GM21367 (cell line): ENCODE results near the gene CAMKK1.
A peak's percentile ranks its signal among the peaks of the same experiment; 100 is the strongest.

Experiments
- ATAC-seq: cut with Tn5 transposase; IDR thresholded peaks from one replicate; pipeline ENCODE4 v1.9.1; 2021; ENCODE audit not compliant: unreplicated experiment

Gene CAMKK1

GRCh38 chr17:3918372-3919122 lies 25.7 kb upstream of the CAMKK1 start:
- ATAC-seq = no peak

- ATAC-seq = no peak
Measured at GRCh38 chr17:3917391-3917931, 24.6 kb upstream of the CAMKK1 start.

GRCh38 chr17:3916825-3917224 lies 24.0 kb upstream of the CAMKK1 start:
- ATAC-seq = no peak

GRCh38 chr17:3915995-3916696 lies 23.3 kb upstream of the CAMKK1 start, which contains the start of gene P2RX1:
TSS of gene P2RX1 (minus strand) at chr17:3916465. CDS start at chr17:3916225, 240 bp downstream.
- ATAC-seq = no peak

GRCh38 chr17:3915581-3915994 lies 22.7 kb upstream of the CAMKK1 start:
- no peak for ATAC-seq

GRCh38 chr17:3914312-3914670 lies 21.4 kb upstream of the CAMKK1 start:
- no peak for ATAC-seq

GRCh38 chr17:3913531-3914311 lies 20.9 kb upstream of the CAMKK1 start:
- ATAC-seq = no peak

- ATAC-seq = no peak
Measured at GRCh38 chr17:3912827-3913226, 20.0 kb upstream of the CAMKK1 start.

- peak; percentile 57 for ATAC-seq
Measured at GRCh38 chr17:3911271-3912053, 18.6 kb upstream of the CAMKK1 start.

GRCh38 chr17:3910420-3911270 lies 17.8 kb upstream of the CAMKK1 start:
- no peak for ATAC-seq

- no peak for ATAC-seq
Measured at GRCh38 chr17:3909257-3909656, 16.4 kb upstream of the CAMKK1 start.

GRCh38 chr17:3907483-3908216 lies 14.8 kb upstream of the CAMKK1 start:
- no peak for ATAC-seq

GRCh38 chr17:3906881-3907280 lies 14.0 kb upstream of the CAMKK1 start:
- ATAC-seq = no peak

GRCh38 chr17:3905017-3905520 lies 12.2 kb upstream of the CAMKK1 start:
- no peak for ATAC-seq

GRCh38 chr17:3904501-3904900 lies 11.6 kb upstream of the CAMKK1 start:
- ATAC-seq = no peak

GRCh38 chr17:3903881-3904290 lies 11.0 kb upstream of the CAMKK1 start:
- ATAC-seq = no peak

GRCh38 chr17:3903051-3903825 lies 10.4 kb upstream of the CAMKK1 start:
- no peak for ATAC-seq

GRCh38 chr17:3900646-3901045 lies 7.8 kb upstream of the CAMKK1 start:
- ATAC-seq = no peak
